Measurements from ENCODE around the gene OPCML. TPM values are rescaled to one million over a fixed set of nuclear protein-coding genes. Genes with fewer than 3 reads are reported as not detected.

OPCML gene
- total and polyA plus RNA-seq, 2 experiments from 2014 or later = 0.21 to 0.51 TPM

GRCh38 chr11:132658004-132658403 lies 874.3 kb downstream of the OPCML start:
- H3K4me1 ChIP-seq (ENCODE audit: low read depth) = peaks cover 10% of the 10 kb centered on the region
- TF ChIP-seq CTCF (IDR thresholded peaks at IDR 0.05; ENCODE audit: low read depth, low read length) = no peak
- H3K27ac ChIP-seq = no peak overlapping the region
- no peak for DNase-seq (ENCODE audit: low read depth in 1 of 2, low spot score in 1 of 2)
- no peak overlapping the region for H3K4me3 ChIP-seq
- H3K9me3 ChIP-seq (ENCODE audit: low read depth) = no peaks in the 10 kb centered on the region
- H3K27me3 ChIP-seq = no peaks in the 10 kb centered on the region
- no peaks in the 10 kb centered on the region for H3K36me3 ChIP-seq

GRCh38 chr11:132655187-132655855 lies 877.0 kb downstream of the OPCML start:
- Histone ChIP-seq H3K36me3 (no peaks in the 10 kb centered on the region), H3K9me3 (ENCODE audit: low read depth) (no peaks in the 10 kb centered on the region), H3K4me3 (no peak overlapping the region), H3K27ac (no peak overlapping the region), H3K27me3 (no peaks in the 10 kb centered on the region), H3K4me1 (ENCODE audit: low read depth) (peaks cover 8% of the 10 kb centered on the region)
- DNase-seq (ENCODE audit: low read depth in 1 of 2, low spot score in 1 of 2) = no peak
- no peak for TF ChIP-seq CTCF (IDR thresholded peaks at IDR 0.05; ENCODE audit: low read depth, low read length)

- no peak for TF ChIP-seq CTCF (IDR thresholded peaks at IDR 0.05; ENCODE audit: low read depth, low read length)
- DNase-seq (ENCODE audit: low read depth in 1 of 2, low spot score in 1 of 2) = no peak
- Histone ChIP-seq H3K9me3 (ENCODE audit: low read depth) (no peaks in the 10 kb centered on the region), H3K27ac (no peak overlapping the region), H3K4me1 (ENCODE audit: low read depth) (peaks cover 9% of the 10 kb centered on the region), H3K4me3 (no peak overlapping the region), H3K27me3 (no peaks in the 10 kb centered on the region), H3K36me3 (no peaks in the 10 kb centered on the region)
Observed at GRCh38 chr11:132653237-132653636, 879.1 kb downstream of the OPCML start.

- Histone ChIP-seq H3K27ac (no peak overlapping the region), H3K27me3 (no peaks in the 10 kb centered on the region), H3K4me3 (no peak overlapping the region), H3K4me1 (ENCODE audit: low read depth) (peaks cover 9% of the 10 kb centered on the region), H3K9me3 (ENCODE audit: low read depth) (no peaks in the 10 kb centered on the region), H3K36me3 (no peaks in the 10 kb centered on the region)
- DNase-seq (ENCODE audit: low read depth in 1 of 2, low spot score in 1 of 2) = no peak
- no peak for TF ChIP-seq CTCF (IDR thresholded peaks at IDR 0.05; ENCODE audit: low read depth, low read length)
Observed at GRCh38 chr11:132650969-132651720, 881.2 kb downstream of the OPCML start.

- Histone ChIP-seq H3K36me3 (no peaks in the 10 kb centered on the region), H3K27ac (no peak overlapping the region), H3K9me3 (ENCODE audit: low read depth) (no peaks in the 10 kb centered on the region), H3K4me3 (no peak overlapping the region), H3K4me1 (ENCODE audit: low read depth) (peaks cover 9% of the 10 kb centered on the region), H3K27me3 (no peaks in the 10 kb centered on the region)
- no peak for TF ChIP-seq CTCF (IDR thresholded peaks at IDR 0.05; ENCODE audit: low read depth, low read length)
- DNase-seq (ENCODE audit: low read depth in 1 of 2, low spot score in 1 of 2) = no peak
Observed at GRCh38 chr11:132649277-132649676, 883.0 kb downstream of the OPCML start.

All from cardiac muscle cell (in vitro differentiated cells and primary cell).